Measurements from ENCODE around the gene CLIP4.

The CLIP4 gene

GRCh38 chr2:29227935-29228675, 112.9 kb downstream of the CLIP4 start:
- H3K4me1 ChIP-seq (ENCODE audit: insufficient read depth, poor library complexity, severe bottlenecking), result peaks cover 12% of the 10 kb centered on the region
- no peak overlapping the region for H3K27ac ChIP-seq (ENCODE audit: poor library complexity, severe bottlenecking)
- DNase-seq (ENCODE audit: low spot score) (no peak), ATAC-seq (ENCODE audit: low read depth) (no peak)
- no peaks in the 10 kb centered on the region for H3K9me3 ChIP-seq (ENCODE audit: severe bottlenecking)
- no peak for TF ChIP-seq CTCF (IDR thresholded peaks at IDR 0.05; ENCODE audit: poor library complexity, severe bottlenecking)
- no peaks in the 10 kb centered on the region for H3K27me3 ChIP-seq (ENCODE audit: insufficient read depth, poor library complexity, severe bottlenecking)
- H3K36me3 ChIP-seq (ENCODE audit: low read depth), result no peaks in the 10 kb centered on the region
- H3K4me3 ChIP-seq (ENCODE audit: severe bottlenecking), result no peak overlapping the region

- Histone ChIP-seq H3K27ac (ENCODE audit: poor library complexity, severe bottlenecking) (no peak overlapping the region), H3K27me3 (ENCODE audit: insufficient read depth, poor library complexity, severe bottlenecking) (no peaks in the 10 kb centered on the region), H3K4me3 (ENCODE audit: severe bottlenecking) (no peak overlapping the region), H3K4me1 (ENCODE audit: insufficient read depth, poor library complexity, severe bottlenecking) (peaks cover 6% of the 10 kb centered on the region), H3K9me3 (ENCODE audit: severe bottlenecking) (no peaks in the 10 kb centered on the region), H3K36me3 (ENCODE audit: low read depth) (no peaks in the 10 kb centered on the region)
- no peak for ATAC-seq (ENCODE audit: low read depth)
- no peak for DNase-seq (ENCODE audit: low spot score)
- no peak for TF ChIP-seq CTCF (IDR thresholded peaks at IDR 0.05; ENCODE audit: poor library complexity, severe bottlenecking)
Observed at GRCh38 chr2:29228947-29229346, 113.7 kb downstream of the CLIP4 start.

- no peak for TF ChIP-seq CTCF (IDR thresholded peaks at IDR 0.05; ENCODE audit: poor library complexity, severe bottlenecking)
- Histone ChIP-seq H3K36me3 (ENCODE audit: low read depth) (no peaks in the 10 kb centered on the region), H3K9me3 (ENCODE audit: severe bottlenecking) (no peaks in the 10 kb centered on the region), H3K4me1 (ENCODE audit: insufficient read depth, poor library complexity, severe bottlenecking) (peaks cover under 1% of the 10 kb centered on the region), H3K27me3 (ENCODE audit: insufficient read depth, poor library complexity, severe bottlenecking) (no peaks in the 10 kb centered on the region), H3K27ac (ENCODE audit: poor library complexity, severe bottlenecking) (no peak overlapping the region), H3K4me3 (ENCODE audit: severe bottlenecking) (no peak overlapping the region)
- ATAC-seq (ENCODE audit: low read depth), result no peak
- DNase-seq (ENCODE audit: low spot score), result no peak
Observed at GRCh38 chr2:29229640-29230039, 114.4 kb downstream of the CLIP4 start.

- Histone ChIP-seq H3K4me3 (ENCODE audit: severe bottlenecking) (no peak overlapping the region), H3K4me1 (ENCODE audit: insufficient read depth, poor library complexity, severe bottlenecking) (no peaks in the 10 kb centered on the region), H3K27ac (ENCODE audit: poor library complexity, severe bottlenecking) (no peak overlapping the region), H3K27me3 (ENCODE audit: insufficient read depth, poor library complexity, severe bottlenecking) (no peaks in the 10 kb centered on the region), H3K36me3 (ENCODE audit: low read depth) (no peaks in the 10 kb centered on the region), H3K9me3 (ENCODE audit: severe bottlenecking) (no peaks in the 10 kb centered on the region)
- no peak for TF ChIP-seq CTCF (IDR thresholded peaks at IDR 0.05; ENCODE audit: poor library complexity, severe bottlenecking)
- ATAC-seq (ENCODE audit: low read depth) (no peak), DNase-seq (ENCODE audit: low spot score) (no peak)
Observed at GRCh38 chr2:29232041-29232440, 116.8 kb downstream of the CLIP4 start.

- H3K4me1 ChIP-seq (ENCODE audit: insufficient read depth, poor library complexity, severe bottlenecking), result no peaks in the 10 kb centered on the region
Observed at GRCh38 chr2:29233428-29233827, 118.2 kb downstream of the CLIP4 start.

More at GRCh38 chr2:29233428-29233827, 118.2 kb downstream of the CLIP4 start:
- no peak overlapping the region for H3K27ac ChIP-seq (ENCODE audit: poor library complexity, severe bottlenecking)
- TF ChIP-seq CTCF (IDR thresholded peaks at IDR 0.05; ENCODE audit: poor library complexity, severe bottlenecking), result no peak
- no peaks in the 10 kb centered on the region for H3K27me3 ChIP-seq (ENCODE audit: insufficient read depth, poor library complexity, severe bottlenecking)
- H3K9me3 ChIP-seq (ENCODE audit: severe bottlenecking), result no peaks in the 10 kb centered on the region
- H3K36me3 ChIP-seq (ENCODE audit: low read depth), result no peaks in the 10 kb centered on the region
- DNase-seq (ENCODE audit: low spot score) (no peak), ATAC-seq (ENCODE audit: low read depth) (peak; percentile 44; the same call in 2 of the 3 replicates)
- no peak overlapping the region for H3K4me3 ChIP-seq (ENCODE audit: severe bottlenecking)
